Right renal cortex interstitium (tissue), 3 donors: ENCODE results near the gene CYTH3. TPM values are rescaled to one million over a fixed set of nuclear protein-coding genes. Genes with fewer than 3 reads are reported as not detected.

Experiments used
- DNase-seq, 3 donors: peaks; one replicate each; pipeline ENCODE4 v3.0.0-alpha.2; 2013; ENCODE audit warnings: low read depth in 3 of 3, low spot score in 2 of 3
- polyA plus RNA-seq, 3 donors: library from polyadenylated mRNA; unstranded; fragments of 120-200 nt; gene quantifications; one replicate each; pipeline ENCODE4 v1.2.1, GENCODE V29; 2013; ENCODE audit not compliant: insufficient read length in 3 of 3

The CYTH3 gene
- polyA plus RNA-seq, 3 donors: 33.0 to 36.2 (median 33.4) TPM

DNA sequence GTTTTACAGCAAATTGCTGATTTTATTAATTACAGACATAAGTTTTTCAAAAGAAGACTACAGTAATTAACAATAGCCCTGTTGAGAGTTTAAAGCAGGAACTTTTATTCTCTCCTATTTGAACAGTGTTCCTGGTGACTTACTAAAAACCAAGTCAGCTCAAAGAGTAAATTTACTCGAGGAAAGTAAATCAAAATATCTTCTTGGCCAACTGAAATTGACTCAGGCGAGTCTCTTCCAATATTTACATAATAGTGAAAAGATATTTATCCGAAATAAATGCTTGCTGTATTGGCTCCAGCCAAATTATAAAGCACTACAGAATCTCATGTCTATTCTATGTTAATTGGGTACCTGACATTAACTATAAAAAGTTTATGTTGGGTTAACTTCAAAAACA, 13.2 kb downstream of the CYTH3 start:
- DNase-seq: no peak

DNA sequence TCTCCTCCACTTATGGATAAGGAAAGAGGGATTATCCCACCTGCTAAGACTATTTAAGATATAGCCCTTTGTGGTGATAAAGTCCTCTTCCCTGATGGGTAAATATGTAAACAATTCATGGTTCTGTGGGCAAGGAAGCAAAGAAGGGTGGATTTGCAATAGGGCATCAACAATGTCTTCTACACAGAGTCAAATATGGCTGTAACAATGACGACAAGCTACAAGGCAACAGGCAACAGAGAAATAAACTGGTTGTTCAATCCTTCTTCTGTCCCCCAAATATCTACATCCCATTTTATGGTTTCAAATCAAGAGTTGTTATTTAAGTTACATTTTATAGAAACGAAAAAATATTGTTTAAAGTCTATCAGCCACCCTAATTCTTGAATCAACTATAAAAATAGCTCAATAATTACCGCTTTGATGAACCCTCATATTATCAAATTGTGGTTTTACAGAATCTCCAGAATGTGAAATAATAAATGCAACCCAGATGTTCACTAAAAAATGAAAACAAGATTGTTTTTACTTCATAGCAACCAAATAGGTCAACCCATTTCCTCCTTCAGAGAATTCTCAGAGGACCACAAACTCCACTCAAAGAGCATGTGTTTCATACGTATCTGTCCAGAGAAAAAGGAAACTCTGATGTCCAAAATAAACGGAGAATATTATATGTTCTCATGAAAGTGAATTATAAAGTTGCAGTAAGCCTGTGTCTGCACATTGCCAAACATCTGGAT, 13.8 kb downstream of the CYTH3 start:
- no peak for DNase-seq

DNA sequence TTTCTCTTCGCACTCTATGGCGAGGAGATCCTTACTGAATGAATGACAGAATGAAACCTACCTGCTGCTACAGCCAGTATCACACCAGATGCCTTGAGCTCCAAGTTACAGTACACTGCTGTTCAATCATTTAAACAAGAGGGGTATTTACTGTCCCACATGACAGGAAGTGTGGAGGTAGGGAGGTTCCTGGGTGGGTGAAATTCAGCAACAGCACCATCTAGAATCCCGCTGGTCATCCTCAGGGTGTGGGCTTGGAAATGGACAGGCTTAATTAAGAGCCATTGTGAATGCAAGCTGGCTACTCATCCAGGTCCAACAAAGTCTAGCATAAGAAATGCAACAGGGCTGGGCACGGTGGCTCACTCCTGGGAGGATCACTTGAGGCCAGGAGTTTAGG, 14.7 kb downstream of the CYTH3 start:
- no peak for DNase-seq

DNA sequence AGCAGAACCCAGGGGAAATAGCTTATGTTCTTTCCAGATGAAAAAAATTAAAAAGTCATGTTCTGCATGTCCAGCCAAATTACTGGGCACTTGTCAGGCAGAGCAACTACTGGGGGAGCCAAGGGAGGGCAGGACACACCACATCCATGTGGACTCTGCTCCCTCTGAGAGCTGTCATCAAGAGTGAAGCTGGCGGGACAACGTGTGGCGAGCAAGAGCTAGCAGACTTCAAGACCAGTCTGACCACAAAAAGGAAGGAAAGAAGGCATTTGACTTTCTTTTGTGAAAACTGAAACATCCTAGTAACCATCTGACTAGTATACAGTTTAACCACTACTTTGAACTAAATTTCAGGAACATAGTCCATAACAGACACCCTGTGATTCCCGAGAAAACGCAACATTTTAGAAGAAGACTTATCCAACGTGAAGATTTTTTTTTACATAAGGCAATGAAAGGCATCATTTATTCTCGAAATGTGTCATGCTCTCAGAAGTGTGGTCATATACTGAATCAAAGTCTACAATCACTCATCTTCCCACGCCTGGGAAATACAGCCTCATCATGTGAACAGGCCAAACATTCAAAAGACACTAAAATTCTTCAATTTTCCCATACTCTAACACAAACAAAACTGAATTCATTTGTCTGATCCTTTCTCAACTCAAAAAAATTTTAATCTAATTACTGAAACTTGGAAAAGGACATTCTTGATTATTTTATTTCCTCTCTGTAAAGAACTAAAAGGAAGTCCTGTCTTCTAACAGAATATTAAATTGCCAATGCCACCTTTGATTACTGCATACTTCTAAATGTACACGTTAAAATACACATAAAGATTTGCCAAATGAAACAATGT, 15.5 kb downstream of the CYTH3 start:
- DNase-seq: no peak

DNA sequence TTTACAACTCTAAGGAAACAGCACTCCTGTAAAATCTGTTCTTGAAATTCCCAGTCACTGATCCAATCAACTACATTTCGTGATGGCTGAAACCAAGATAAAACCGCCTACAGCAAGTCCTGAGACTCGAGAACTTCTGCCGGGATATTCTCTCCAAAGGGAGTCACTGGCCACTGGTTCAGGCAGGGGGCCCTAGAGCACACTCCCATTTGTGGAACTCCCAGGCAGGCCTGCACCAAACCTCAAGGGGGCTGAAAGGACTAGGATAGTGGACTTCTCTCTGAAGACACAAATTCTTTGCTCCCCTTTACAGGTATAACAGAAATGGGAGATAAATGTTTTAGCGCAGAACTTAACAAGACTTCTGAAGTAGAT, 16.3 kb downstream of the CYTH3 start:
- no peak for DNase-seq

DNA sequence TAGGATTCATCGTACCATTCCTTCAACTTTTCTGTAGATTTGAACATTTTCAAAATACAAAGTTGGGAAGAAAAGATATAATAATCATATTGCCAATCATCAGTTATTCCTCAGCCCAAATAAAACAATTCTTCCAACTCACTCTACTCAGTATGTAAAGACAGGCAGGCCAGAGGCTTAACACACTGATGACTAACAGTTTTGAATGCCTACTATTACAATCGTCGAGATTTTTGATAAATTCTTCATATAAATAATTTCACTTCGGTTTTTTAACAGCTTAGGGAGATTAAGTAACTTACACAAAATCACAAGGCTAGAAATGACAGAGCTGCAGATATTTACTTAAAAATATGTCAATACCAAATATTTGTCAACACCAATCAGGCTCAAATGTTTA, 17.6 kb downstream of the CYTH3 start:
- no peak for DNase-seq

DNA sequence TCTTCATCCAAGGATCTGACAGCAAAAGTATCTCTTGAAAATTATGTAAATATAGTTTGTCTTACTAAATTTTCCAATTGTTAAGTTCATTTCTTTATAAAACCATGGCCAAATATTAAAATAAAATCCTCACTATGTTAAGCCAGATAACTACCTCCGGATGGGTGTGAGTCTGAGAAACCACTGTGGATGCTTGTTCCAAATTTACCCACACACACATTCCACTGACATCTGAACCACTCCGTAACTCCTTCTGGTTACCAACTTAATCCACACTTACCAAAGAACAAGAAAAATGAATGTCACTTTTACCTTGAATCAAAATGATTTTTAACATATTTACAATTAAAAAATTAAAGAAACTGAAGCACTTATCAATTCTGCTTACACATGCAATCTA, 19.7 kb downstream of the CYTH3 start:
- DNase-seq: no peak

DNA sequence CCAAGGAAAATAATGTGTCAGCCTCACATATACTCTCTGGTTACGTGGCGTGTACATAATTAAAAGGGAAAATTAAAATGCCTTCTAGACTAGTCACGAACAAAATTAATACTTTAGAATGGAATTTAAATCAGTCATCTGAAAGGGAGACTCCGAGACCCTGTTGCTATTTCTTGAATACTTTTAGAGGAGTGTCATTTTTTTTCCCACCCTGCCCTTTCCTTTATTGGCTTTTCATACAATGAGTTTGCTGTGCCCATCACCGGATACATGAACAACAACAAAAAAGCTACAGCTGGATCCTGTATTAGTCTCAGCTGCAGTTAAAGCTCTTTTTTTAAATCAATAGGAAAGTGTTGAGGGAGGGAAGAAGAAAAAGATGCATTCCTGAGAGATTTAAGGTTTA, 20.1 kb downstream of the CYTH3 start:
- DNase-seq: no peak

DNA sequence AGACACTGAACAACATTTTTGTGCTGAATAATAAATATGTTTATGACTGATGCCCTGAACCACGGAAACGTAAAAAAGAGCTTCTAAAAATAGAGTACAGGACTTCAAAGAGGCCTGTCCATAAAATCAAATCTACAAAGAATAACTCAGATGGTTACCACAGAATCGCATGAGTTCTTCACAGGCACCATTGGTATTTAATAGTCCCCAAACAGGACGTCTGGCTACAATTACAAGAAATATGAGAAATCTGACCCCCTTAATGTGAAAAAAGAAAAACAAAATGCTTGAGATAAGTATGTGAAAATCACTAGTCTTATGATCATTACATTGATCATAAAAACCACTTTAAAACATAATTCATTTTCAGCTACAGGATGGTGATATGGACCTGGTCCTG, 20.8 kb downstream of the CYTH3 start:
- DNase-seq: no peak

DNA sequence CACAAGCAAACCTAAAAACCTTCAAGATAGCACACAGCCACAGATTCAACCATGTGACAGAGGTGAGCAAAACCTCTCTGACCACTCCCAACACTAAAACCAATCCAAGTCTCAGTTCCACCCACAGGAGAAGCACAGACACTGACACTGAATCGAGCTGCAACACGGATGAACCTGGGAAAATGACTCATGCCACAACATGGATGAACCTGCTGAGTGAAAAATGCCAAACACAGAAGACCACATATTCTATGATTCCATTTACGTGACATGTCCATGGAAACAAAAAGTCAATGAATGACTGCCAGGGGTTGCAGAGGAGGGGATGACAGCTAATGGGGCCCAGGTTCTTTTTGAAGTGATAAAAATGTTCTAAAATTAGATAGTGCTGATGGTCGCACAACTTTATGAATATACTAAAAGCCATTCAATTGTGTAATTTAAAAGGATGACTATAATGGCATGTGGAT, 22.0 kb downstream of the CYTH3 start:
- no peak for DNase-seq

DNA sequence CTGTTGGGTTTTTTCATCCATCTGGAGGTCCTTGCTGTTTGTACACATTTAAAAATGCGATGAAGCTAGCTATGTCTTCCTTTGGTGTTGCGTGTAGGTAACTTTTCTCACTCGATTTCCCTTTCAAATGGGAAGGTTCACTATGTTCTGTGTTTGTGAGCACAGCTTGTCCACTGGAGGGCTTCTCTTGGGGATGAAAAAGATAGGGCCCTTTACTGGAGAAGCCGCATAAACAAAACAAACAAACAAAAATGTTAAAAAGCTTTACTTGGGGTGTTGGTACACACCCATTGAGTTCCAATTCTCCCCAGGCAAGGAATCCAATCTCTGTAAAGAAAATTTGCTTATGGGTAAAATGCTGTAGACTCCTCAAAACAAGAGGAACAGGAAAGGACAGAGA, 23.4 kb downstream of the CYTH3 start:
- DNase-seq: no peak

DNA sequence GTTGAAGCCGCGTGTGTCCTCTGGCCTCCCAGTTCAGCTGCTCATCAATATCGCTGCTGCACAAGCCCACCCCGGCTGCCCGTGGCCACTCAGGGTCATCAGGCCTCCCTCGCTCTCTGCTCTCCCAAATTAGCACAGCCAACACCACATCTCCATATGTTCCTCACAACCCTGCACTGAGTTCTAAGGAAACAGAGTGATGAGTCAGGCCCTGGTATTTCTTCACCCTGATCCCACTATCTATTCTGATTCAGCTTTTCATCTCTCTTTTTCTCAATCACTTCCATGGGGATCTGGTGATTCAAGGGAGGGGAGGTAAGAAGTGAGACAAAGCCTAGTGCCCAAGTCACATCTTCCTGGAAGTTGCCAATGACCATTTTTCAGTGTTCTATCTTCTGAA, 23.8 kb downstream of the CYTH3 start:
- DNase-seq: no peak

DNA sequence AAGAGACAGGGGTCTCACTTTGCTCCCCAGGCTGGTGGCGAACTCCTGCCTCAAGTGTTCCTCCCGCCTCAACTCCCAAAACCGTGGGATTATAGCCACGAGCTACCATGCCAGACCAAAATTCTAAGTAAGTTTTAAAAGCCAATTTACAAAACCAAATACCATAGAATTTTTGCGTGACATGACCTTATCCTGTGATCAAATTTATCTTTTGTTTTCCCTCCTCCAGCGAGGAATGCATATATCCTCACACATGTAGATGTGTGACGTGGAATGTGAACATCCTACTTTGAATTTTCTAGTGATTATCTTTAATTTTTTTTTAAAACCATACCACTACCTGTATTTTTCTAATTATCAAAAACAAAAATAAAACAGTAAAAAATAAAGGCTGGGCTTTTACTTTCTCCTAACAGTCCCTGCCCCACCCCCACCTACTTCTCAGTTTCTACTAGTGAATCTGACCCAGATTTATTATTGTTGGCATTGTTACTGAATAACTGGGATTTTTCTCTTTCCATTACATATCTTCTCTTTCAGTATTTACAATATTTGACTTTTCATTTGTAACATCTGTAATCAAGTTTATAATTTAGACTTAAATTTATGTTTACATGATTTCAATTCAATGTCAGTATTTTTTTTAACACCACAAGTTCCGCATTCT, 26.0 kb downstream of the CYTH3 start:
- DNase-seq: no peak

DNA sequence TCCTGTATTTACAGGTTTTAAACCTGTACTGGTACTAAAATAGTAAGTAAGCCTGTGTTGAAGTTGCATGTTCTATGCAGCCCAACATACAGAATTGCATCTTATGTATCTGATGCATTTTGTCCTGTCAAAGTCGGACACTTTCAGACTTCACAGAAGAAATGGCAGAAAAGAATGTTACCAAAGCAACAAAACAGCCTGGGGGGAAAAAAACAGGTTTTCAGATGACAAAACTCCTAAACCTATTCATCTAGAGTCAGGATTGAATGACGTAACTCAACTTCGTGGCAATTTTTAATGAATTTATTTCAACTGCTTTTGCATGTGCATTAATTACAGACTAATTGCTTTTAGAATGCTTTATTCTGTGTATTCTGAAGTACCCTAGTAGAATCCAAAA, 28.4 kb downstream of the CYTH3 start:
- no peak for DNase-seq

DNA sequence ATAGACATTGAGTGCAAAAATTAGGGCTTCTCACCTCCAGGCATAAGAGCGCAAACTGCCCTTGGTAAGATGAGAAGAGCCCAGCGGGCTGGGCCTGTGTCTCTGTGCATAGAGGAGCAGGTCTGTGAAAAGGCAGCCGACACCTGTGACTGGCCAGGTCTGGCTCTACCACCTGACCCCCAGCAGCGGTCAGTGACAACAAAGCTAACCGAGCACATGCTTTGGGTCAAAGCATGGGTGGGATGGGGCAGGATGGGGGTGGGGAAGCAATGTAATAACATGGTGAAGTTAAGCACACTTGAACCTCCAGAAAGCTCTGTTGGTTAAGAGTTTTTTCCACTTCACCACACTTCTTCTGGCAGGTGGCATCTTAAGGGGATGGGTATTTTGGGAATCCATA, 29.3 kb downstream of the CYTH3 start:
- no peak for DNase-seq

DNA sequence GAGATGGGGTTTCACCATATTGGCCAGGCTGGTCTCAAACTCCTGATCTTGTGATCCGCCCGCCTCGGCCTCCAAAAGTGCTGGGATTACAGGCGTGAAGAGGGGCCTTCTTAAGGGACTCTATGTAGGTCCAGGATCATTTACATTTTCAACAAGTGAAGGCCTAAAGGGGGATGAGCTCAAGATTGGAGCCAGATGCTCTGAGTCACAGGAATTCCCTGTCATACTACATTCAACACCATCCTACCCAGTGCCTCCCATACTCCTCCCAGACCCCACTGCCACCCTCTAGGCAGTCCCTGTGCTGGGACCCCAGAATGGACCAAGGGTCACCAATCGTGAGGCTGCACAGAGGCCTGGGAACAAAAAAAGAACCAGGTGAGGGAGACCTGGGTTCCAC, 29.9 kb downstream of the CYTH3 start:
- no peak for DNase-seq

DNA sequence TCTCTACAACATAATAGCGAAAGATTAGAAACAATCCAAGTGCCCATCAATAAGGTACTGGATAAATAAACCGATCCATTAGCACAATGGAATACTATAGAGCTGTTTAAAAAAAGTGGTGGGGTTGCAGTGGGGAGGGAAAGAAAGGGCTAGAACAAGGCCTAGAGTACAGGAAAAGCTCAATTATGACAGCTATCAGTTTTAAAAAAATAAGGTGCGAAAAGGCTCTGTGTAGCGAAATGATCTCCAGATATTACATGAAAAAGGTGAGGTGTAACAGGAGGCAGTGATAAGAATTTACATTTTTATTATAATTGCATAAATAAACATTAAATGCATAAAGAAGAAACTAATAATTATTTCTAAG, 30.8 kb downstream of the CYTH3 start:
- no peak for DNase-seq

DNA sequence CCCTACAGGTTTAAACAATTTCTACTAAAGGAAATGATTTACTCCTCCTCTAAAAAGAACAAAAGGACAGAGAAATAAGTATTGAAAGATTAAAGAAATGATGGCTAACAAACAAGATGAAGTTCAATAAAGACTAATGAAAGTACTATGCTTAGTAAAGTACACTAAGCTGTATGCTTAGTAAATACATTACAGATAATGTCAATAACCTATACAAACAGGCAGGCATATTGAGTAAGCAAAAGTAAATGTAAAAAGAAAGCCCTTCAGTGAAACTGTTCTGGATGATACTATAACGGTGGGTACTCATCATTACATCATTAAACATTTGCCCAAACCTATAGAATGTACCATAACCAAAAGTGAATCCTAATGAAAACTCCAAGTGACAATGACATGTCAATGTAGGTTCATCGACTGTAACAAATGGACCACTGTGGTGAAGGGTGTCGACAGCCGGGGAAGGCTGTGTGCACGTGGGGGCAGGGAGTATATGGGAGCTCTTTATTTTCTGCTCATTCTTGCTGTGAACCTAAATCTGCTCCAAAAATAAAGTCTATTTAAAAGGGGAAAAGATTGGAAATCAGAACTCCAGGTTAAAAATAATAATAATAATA, 34.0 kb downstream of the CYTH3 start:
- no peak for DNase-seq

DNA sequence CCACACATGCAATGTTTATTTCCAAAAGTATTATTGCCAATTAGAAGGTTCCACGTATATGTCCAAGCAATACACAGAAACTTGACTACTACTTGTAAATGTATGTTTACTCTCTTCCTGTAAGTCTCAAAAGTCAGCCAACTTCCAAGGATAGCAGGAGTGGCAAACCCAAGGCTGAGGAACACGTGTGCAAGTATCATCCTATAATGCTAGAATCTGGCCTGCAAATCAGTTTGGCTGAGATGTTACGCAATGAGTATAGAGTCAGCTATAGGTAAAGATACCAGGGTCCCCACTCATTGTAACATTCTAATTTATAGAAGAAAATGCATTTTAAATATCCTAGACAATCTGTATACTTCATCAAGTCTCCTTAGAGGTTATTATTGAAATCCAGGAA, 34.7 kb downstream of the CYTH3 start:
- no peak for DNase-seq

DNA sequence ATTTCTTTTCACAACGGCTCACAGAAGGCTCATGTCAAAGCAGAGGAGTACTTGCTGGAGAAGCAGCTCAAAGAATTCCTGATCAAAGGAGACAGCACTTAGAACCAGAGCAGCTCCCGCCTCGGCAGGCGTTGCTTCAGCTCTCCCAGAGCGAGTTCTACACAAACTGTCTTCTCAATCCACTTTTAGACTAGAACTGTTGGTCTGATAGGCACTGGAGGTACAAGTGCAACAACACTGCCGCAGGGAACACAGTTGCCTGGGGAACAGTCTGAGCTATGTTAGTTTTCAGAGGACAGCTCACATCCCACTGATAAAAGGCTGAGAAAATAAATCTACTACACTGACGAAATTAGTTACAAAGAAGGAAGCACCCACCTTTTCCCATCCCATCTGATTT, 35.4 kb downstream of the CYTH3 start:
- DNase-seq: no peak
